GM18867 (cell line): ENCODE results near the gene FAM89B.

Experiments
- ATAC-seq: cut with Tn5 transposase; IDR thresholded peaks from one replicate; pipeline ENCODE4 v1.9.1; 2021; ENCODE audit warnings: mild to moderate bottlenecking, moderate library complexity; ENCODE audit not compliant: unreplicated experiment

The FAM89B gene

DNA sequence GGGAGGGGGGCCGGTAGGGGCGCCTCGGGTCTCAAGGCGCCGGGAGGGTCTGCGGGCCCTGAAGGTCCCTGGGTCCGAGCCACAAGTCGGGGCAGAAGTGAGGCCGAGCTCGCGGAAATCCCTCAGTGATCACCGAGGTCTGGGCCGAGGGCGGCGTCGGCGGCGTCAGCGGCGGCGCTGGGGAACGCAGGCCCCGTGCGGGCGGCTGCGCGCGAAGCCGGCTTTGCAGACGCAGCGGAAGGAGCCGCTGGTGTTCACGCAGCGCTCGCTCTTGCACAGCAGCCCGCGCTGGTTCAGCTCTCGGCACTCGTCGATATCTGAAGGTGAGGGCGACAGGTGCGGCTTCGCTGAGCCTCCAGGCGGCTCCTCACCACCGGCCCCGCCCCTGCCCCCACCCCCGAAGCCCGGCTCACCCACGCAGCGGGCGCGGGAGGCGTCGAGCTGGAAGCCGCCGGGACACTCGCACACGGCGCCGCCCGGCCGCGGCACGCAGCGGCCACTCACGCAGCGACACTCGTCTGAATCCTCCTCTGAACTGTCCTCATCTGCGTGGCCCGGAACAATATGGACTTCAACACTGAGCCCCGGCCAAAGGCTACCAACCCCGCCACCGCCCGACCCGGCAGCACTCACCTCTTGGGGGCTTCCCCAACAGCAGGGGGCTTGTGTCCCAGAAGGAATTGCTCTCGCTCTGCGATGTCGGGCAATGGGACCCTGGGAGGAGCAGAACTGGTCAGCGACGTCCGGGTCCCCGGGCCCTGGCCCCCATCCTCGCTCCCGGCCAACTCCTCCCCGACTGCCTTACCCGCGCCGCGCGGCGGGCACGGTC lies 33.2 kb upstream of the FAM89B start:
- ATAC-seq = no peak

- ATAC-seq = peak; percentile 52
These were observed 32.5 kb upstream of the FAM89B start for GRCh38 chr11:65539744-65540289.

DNA sequence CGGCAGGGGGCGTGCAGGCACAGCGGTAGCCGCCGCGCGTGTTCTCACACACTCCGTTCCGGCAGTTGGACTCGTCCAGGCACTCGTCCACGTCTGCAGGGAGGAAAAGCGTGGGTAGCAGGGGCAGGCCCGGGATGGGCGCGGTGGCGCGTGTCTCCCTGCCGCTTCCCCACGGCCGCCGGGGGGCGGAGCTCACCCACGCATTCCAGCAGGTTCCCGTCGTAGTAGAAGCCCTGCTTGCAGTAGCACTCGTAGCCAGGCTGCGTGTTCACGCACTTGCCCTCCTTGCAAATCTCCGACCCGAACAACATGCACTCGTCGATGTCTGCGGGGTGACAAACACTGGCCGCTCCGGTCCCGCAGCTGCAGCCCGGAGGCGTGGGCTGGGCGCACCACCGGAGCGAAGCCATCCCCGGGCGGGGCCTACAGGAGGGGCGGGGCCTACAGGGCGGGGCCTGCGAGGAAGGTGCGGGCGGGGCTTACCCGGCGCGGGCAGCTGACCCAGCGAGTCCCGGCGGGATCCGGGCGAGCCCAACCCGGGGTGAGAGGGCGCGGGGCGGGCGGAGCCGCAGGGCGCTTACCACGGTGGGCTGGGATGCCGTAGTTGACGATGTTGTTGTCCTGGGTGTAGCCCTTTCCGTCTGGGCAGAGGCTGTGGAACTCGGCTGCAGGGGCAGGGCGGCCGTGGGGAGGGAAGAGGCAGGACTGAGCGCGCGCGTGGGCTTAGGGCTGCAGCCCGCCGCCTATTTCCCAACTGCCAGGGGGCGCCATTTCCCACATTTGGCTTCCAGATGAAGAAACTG lies 31.8 kb upstream of the FAM89B start:
- ATAC-seq = peak; percentile 59

GRCh38 chr11:65541093-65541982 lies 31.0 kb upstream of the FAM89B start:
- no peak for ATAC-seq

- ATAC-seq = no peak
These were observed 29.5 kb upstream of the FAM89B start for GRCh38 chr11:65542738-65543390.

DNA sequence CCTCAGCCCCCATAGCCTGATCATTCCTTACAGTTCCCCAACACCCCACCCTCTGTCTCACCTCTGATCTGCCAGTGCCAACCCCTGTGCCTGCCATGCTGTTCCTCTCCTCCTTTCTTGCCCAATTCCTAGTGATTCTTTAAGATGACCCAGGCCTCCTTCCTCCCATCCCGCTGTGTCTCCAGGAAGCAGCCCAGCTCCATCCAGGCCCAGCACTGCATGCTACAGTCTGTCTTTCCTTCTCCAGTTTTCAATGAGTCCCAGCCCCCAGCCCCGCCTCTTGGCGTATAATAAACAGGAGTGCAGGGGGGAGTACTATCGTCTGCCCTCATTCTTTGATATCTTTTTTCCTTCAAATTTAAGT lies 26.5 kb upstream of the FAM89B start:
- no peak for ATAC-seq

GRCh38 chr11:65546217-65546958 lies 25.9 kb upstream of the FAM89B start:
- ATAC-seq = peak; percentile 61

- no peak for ATAC-seq
These were observed 24.8 kb upstream of the FAM89B start for GRCh38 chr11:65547446-65548125.

DNA sequence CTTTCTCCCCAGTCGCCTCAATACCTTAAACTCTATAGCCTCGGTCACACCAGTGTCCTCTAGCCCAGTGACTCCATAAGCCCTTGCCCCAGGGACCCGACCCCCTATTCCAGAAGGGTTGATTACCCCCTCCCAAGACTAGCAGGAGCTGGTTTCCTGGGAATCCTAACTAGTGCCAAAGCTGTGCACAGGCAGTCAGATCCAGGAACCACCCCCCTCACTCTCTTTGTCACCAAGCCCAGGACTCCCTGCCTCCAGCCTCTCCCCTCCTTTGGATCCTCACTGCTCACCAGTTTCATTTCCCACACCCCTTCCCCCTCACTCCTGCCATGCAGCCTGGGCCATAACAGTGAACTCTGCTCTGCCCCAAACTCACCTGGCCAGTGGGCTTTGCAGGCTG lies 23.9 kb upstream of the FAM89B start:
- no peak for ATAC-seq

GRCh38 chr11:65549096-65549495 lies 23.2 kb upstream of the FAM89B start:
- no peak for ATAC-seq

DNA sequence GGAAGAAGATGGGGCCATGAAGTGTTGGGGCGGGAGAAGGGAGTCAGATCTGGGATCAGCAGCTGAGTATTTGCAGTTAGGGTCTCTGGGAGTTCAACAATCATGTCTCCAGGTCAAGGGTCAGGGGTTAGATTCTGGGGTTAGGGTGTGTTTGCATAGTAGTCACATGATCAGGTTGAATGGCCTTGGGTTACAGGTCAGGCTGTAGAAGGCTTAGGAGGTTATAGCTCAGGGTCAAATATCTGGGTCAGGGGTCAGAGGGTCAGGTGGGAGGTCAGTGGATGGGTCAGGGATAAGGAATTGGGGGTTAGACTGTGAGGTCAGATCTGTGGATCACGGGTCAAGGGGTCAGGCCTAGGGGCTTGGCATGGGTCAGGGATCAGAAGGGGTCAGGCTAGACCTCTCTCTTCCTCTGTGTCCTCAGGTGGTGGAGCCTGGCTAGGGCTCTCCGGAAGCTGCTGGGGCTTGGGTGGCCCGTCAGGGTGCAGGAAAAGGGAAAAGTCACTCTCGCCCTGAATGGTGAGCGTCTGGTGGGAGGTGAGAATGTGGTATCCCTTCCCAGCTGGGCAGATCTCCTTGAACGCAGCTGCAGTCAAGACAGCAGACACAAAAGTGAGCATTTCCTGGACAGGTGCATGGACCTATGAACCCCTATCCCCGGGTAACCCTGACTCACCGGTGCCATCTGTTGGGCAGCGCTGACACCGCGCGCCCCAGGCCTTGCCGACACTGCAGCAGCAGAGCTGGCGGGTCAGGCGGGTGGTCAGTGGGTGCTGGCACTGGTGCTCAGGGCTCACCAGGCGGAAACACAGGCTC lies 20.6 kb upstream of the FAM89B start:
- ATAC-seq = peak; percentile 63

- no peak for ATAC-seq
These were observed 19.9 kb upstream of the FAM89B start for GRCh38 chr11:65552388-65552951.

GRCh38 chr11:65553301-65554001 lies 18.9 kb upstream of the FAM89B start:
- ATAC-seq = no peak

DNA sequence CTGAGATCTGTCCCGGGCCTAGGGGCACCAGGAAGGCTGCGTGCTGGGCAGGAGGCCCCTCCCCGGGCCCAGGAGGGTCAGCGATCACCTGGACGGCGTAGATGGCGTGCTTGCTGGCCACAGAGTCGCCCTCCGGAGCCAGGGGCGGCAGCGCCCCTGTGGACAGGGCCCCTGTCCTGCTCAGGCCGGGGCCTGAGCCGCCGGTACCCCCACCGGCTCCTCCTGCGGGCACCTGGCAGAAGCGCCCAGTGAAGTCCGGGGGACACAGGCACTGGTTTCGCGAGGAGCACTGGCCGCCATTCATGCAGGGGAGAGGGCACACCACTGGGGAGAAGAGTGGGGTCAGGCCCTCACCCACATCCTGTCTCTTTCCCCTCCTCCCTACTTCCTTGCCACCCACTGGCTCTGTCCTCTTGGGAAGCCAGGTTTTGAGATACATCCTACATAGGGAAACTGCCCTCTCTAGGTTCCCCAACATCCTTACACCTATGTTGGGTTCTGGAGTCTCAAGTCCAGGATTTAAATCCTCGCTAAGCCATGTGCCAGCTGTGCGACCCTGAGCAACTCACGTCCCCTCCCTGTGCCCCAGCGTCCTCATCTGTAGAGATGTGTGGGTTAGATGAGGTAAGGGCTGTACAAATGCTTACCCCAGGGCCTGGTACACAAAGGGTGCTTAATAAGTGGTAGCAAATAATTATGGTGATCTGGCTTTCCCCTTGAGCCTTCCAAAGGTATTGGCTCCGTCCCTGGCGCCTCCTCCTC lies 18.1 kb upstream of the FAM89B start:
- no peak for ATAC-seq

DNA sequence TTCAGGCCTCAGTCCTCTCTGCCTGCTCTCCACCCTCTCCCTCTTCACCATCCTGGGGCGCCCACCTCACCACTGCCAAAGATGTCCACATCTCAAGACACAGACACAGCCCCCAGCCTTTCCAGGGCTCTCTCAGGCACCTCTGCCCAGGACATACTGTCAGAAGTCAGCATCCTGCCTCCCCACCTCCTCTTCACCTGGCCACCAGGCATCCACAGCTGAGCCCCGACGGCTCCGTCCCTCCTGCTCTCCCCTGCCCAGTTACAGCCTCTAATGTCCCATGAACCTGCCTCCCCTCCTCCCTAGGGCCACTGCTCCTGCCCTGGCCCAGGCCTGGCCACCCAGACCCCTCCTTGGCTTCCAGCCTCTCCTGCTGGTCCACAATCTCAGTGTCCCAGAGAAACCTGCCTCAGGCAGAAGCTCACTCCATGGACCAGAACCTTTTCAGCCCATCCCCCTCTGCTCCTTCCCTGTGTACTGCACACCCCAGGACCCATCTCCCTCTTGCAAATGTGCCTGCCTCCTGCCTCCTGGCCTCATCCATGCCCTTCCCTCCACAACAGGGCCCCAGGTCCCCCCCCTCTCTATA lies 17.4 kb upstream of the FAM89B start:
- ATAC-seq = no peak

DNA sequence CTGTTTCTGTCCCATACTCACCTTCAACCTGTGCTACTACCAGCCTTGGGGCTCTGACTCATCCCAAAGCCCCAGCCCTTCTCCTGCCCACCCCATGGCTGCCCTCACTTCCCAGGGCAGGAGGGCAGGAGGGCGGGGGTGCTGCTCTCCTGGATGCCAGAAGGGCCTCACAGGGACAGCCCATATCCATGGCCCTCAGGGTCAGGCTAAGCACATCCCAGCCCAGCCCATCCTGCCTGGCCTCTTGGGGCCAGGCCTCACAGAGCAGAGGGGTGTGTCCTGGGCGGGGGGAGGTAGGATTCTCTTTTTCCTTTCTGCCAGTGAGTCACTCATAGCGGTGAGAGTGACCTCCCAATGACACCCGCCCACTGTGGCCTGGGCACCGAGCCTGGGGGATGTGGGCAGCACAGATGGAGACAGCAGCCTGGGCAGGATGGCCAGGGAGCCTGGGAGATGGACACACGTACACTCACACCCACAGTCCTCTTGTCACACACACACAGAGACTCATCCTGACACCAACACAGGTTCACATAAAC lies 16.6 kb upstream of the FAM89B start:
- ATAC-seq = no peak
